H4 (cell line): ENCODE results near the gene ERFL. TPM values are rescaled to one million over a fixed set of nuclear protein-coding genes. Genes with fewer than 3 reads are reported as not detected.

ENCODE experiments used
- DNase-seq: peaks from one replicate; pipeline ENCODE4 v3.0.0-alpha.2; 2015; ENCODE audit warnings: low spot score
- total RNA-seq: library from RNA; depleted of rRNA; stranded (reverse); fragments of >200 nt; shearing (Covaris generic); gene quantifications from 2 replicates; pipeline ENCODE4 v1.2.3, GENCODE V29; 2014

Gene ERFL
- total RNA-seq, 1 experiment from 2014 or later, result not detected

DNA sequence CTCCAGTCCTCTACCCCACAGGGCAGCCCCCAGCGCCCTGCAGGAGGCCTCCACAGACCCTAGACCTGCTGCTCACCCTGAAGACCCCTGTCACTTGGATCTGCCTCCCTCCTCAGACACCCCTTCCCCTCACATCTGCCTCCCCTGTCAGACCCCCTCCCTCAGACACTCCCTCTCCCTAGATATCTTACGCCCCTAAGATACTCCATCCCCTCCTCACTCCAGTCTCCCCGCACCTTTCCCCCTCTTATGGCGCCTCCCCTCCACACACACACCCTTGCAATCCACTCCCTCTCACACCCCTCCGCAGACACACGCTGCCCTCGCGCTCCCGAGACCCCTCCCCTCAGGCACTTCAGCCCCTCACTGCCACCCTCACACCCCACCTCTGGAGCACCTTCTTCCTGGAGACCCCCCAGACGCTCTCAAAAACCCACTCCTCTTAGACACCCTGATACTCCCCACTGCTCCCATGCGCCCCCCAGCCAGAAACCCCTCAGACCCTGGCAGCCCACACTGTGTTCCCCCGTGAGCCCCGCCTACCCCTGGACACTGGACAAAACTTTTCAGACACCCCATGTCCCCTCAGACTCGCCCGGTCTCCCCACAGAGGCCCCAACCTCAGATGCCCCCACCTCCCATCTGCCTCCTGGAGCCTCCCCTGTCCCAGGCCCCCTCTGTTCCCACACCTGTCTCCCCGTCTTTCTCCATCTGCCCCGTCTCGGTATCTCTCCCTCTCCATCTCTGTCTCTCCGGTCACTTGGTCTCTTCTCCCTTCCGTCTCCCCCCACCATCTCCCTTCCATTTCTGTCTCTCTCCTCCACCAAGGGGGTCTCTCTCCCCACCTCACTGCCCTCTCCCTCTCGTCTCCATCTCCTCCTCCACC is 14.5 kb downstream of the ERFL start:
- no peak for DNase-seq

GRCh38 chr19:41912899-41913537 is 15.2 kb downstream of the ERFL start:
- DNase-seq, result no peak

DNA sequence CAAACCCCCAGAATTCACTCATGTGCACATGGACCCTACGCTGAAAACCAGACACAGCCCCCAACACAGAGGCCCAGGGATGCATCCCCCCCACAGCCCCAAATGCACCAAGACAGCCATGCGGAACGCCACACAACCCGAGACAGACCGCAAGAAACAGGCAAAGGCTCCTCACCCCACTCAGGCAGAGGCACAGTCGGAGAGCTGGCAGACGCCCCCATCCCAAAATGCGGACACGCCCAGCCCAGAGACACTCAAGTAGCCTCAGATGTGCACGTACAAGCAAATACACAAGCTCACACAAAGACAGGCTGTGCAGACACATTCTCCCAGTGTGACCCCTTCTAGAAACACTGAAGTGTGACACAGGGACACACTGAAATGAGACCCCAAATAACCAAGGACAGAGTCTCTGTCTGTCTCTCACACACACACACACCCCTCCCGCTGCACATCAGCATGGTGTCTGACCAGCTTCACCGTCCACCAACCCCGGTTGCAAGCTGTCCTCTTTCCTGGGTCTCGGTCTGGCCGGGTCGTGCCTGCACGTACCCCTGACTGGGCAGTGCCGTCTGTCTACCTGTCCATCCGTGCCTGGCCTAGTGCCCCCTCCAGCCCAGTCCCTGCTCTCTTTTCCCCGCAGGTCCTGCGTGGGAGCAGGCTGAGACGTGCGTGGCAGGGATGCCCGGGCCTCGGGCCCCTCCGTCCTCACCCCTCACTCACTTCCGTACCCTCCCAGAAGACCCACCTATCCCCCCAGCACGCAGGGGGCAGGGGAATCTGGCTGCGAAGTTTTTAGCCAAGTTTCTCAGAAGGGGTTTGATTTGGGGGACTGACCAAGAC is 16.1 kb downstream of the ERFL start:
- DNase-seq, result no peak

DNA sequence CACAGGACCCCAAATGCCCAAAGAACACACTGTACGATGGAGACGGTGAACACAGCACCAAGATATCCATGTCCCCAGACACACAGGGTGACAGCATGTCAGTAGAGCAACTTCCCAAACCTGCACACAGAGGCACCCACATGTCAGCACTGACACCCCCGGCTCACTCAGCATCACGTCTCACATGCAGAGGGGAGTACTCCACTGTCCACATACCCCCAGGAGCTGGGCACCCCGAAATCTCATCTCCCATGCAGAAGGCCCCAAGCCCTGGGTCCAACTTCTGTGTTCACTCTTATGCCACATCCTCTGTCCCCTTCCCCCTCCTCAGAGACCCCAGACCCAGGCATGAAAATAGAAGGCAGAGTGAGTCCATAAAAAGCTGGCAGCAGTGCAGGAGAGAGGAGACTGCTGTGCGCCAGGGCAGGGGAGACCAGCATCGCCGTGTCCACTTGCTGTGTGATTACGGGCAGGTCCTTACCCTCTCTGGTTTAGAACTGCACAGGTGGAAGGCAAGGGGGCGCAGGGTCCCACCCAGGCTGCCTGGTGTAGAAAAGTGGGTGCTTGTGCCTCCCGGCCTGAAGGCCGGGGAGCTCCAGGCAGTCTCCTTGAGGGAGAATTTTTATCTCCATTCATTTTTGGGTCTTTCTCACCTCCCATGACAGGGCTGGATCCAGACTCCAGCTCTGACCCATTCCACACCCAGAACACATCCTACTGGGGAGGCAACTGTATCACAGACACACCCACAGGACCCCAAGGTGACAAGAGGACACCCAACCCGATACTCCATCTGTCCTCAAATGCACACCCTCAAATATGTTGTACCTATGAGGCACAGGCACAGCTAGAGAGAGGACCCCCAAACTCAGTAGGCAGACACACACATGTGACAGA is 17.0 kb downstream of the ERFL start:
- no peak for DNase-seq

DNA sequence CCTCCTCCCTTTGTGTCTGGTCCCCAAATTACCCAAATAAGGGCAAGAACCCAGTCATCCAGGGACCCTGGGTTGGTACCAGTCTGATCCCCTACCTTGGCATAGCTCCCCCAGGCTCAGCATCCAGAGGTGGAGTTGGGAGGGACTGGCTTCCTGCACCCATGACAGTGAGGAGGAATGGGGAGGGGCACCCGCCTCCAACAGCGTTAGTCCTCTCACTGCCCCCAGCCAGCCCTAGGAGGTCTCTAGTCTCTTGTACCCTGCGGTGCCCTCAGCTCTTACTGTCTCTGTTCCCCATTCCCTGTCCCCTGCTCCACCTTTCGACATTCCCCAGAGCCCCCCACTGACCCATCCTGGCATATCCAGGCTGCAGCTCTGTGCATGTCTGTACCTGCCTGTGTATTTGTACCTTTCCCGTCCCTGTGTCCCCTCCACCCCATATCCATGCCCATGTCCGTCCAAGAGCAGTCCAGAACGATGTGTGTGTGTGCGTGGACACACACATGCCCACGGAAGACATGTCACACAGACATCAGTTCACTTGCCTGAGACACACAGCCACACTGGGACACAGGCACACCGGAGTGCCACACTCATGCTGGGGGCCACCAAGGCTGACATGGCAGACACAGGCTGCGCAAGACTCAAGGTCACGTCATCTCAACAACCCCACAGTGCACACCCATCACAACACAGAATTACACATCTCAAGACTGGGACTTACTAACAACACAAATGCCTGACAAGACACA is 17.8 kb downstream of the ERFL start:
- DNase-seq, result no peak

DNA sequence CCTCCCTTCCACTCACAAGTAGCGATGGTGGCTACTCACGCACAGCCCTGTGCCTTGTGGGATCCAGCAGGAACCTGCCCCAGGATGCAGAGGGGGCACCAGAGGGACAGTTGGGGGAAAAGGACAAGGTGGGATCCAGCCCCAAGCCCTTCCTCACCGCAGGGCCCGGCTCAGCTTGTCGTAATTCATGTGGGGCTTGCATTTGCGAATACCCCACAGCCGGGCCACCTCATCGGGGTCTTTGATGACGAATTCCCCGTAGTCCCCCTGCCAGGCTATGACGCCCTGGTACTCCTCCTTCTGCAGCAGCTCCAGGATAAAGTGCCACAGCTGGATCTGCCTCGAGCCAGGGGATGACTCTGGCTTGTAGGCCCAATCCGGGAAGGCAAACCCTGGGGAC is 18.5 kb downstream of the ERFL start:
- DNase-seq, result no peak

DNA sequence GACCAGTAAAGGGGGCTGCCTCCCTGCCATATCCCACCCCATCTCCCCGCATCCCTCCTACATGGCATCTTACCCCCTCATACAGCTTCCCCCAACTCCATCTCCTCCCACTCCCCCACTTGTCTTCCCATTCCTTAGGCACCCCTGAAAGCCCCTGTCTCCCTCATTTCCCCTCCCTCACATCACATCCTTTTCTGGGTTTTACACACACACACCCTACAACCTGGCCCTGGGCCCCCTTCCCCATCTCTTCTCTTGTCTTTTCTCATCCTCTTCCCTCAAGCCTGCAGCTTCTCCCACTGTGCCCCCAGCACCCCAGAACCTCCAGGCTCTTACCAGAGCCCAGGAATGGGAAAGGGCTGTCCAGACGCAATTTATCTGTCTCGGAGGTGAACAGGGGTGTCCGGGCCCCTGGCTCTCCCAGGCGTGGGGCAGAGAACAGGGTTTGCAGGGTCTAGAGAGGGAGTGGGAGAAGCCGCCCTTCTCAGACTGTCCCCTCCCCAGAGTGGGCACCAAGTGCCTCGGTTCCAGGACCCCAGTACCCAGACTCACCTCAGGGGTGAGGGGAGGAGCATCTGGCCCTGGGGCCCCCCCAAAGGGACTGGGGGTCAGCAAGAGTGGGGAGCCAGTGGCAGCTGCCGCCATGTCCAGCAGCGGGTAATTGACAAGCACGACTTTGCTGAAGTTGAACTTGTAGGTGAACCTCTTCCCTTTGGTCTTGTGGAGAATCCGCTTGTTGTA is 19.4 kb downstream of the ERFL start:
- DNase-seq, result no peak

DNA sequence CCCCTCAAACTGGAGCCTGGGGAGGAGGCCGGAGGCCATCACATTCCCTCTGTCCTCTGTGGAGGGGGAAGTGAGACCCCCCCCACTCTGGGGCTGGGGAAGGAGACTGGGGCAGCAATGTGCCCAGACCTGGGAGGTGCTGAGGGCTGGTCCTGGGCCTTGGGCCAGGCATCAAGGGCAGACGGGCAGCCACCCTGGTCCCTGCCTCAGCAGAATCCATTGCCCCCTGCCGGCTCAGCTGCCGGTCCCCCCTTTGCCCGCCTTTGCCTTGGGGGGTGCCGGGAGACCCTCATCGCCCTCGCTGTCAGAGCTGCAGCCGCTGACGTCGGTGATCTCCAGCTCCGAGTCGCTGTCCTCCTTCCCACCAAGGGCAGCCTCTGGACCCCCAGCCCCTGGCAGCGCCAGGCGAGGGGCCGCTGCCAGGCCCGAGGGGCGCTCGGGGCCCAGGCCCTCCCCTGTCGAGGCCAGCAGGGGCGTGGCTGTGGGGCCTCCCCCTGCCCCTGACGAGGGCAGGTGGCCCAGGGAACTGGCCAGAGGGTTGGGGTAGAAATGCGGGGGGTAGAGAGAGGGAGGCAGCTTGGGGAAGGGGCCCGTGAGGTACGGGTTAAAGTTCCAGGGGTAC is 20.1 kb downstream of the ERFL start:
- DNase-seq, result no peak

GRCh38 chr19:41906916-41907680 is 21.2 kb downstream of the ERFL start:
- no peak for DNase-seq

DNA sequence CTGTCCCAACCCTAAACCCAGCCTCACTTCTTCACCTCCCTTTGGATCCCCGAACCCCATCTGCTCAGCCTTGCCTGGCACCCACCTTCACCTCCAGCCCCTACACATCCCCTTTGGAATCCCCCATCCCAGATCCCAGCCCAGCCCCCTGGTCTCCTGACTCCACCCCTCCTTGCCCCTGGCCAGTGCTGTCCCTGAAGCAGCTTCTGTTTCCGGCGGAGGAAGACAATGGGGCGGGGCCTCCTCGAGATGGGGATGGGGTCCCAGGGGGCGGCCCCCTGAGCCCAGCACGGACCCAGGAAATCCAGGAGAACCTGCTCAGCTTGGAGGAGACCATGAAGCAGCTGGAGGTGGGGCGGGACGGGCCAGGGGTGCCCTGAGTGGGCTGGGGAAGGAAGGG is 22.0 kb downstream of the ERFL start:
- no peak for DNase-seq

DNA sequence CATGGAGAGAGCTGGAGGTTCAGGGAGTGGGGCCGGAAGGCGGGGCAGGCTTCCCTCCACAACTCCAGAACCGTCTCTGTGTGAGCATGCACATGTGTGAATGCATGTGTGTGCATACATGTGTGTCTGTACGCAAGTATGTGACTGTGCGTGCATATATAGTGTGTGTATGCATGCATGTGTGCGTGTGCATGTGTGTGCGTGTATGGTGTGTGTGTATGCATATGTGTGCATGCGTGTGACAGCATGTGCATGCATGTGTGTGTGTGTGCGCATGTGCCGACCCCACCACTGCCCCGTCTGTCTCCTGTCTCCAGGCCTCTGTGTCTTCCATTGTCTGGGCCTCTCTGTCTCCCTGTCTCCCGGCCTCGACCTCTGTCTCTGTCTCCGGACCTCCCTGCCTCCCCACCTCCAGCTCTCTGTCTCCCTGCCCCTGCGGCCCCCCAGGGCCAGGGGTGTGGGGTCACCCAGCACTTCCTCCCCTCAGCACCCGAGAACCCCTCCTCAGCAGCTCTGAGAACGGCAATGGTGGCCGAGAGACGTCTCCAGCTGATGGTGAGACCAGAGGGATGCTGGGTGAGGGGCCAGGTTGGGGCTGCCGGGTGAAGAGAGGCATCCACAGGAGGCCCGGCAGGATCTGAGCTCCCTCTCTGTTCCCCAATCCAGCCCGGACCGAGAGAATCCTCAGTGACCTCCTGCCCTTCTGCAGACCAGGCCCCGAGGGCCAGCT is 22.8 kb downstream of the ERFL start:
- DNase-seq, result no peak

GRCh38 chr19:41904118-41904870 is 24.0 kb downstream of the ERFL start:
- DNase-seq, result no peak

DNA sequence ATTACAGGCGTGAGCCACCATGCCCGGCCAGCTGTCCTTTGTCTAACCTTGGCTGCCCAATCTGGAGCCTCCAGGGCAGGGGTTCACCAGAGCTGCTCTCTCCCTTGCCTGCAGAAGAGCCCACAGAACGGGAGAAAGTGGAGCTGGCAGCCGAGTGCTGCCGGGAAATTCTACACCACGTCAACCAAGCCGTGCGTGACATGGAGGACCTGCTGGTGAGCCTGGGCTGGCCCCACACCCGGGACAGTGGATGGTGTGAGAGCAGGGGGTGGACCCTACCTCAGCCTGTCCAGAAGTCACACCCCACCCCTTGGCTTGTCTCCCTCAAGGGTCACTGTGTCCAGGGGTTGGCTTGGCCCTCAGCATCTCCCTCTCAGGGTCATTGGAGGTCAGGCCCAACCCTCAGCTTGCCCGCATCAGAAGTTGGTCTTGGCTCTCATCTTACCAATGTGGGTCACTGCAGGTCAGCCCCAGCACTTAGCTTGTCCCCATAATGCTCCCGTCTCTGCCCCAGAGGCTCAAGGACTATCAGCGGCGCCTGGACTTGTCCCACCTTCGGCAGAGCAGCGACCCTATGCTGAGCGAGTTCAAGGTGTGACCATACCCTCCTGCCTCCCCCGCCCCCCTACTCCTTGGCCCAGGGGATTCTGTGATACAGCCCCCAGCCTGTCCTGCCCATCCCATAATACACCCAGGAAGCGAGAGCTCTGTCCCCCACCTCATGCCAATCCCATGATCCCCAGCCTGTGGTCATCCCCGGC is 24.9 kb downstream of the ERFL start:
- DNase-seq, result no peak

- no peak for DNase-seq
Observed at GRCh38 chr19:41902594-41902993, 25.7 kb downstream of the ERFL start.

DNA sequence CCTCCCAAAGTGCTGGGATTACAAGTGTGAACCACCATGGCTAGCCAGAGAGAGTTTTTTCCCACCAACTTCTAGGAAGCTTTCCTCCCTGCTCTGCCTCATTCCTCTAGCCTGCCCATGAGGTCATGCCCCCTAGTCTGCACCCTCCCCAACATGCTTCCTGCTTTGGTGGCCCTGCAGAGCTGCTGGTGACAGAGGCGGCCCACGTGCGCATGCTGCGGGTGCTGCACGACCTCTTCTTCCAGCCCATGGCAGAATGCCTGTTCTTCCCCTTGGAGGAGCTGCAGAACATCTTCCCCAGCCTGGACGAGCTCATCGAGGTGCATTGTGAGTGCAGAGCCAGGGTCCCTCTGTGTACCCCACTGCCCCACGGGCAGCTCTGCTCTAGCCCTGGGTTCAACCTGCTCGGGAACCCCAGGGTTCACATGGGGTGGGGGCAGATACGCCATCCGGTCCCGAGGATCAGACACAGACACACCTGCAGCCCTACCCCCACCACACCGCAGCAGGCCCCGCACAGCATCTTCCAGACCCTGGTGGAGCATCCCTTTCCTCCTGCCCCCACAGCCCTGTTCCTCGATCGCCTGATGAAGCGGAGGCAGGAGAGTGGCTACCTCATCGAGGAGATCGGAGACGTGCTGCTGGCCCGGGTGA is 26.4 kb downstream of the ERFL start:
- no peak for DNase-seq

GRCh38 chr19:41898235-41898634 is 30.0 kb downstream of the ERFL start:
- DNase-seq, result no peak
